IMR-90 (cell line): ENCODE results near the gene SLC4A7. TPM values are rescaled to one million over a fixed set of nuclear protein-coding genes. Genes with fewer than 3 reads are reported as not detected.

Experiments
- ATAC-seq: fragments of 200-7000 bp; cut with Tn5 transposase; 2 replicates; pipeline ENCODE4 v1.9.1; 2020; ENCODE audit warnings: low read depth, mild to moderate bottlenecking, moderate library complexity
- BruUV-seq: library from RNA; stranded (reverse); fragments of 400-500 nt; replicated peaks from 2 replicates; lab custom pipeline; 2021; lab: Mats Ljungman, UMichigan
- CTCF ChIA-PET: fragments of 300-600 bp; formaldehyde crosslinking; extraction: SDS; loops from one replicate; lab custom pipeline; 2021; ENCODE audit warnings: antibody characterized with exemption; lab: Yijun Ruan, JAX
- POLR2A ChIA-PET: fragments of 300-600 bp; sonication (Branson Sonifier 250); formaldehyde crosslinking; loops from one replicate; lab custom pipeline; 2022; ENCODE audit warnings: antibody characterized with exemption; ENCODE audit not compliant: unreplicated experiment; lab: Charles Lee
- DNase-seq: peaks from one replicate; pipeline ENCODE4 v3.0.0; 2013
- H2AFZ ChIP-seq: replicated peaks from 2 replicates; pipeline ENCODE3; 2013; ENCODE audit warnings: low read length, mild to moderate bottlenecking; ENCODE audit not compliant: poor library complexity
- H2AK5ac ChIP-seq: 2 replicates; pipeline ENCODE4 v1.6.1; 2013; ENCODE audit warnings: low read depth, low read length, inconsistent platforms
- H2AK9ac ChIP-seq: replicated peaks from 2 replicates; pipeline ENCODE3; 2013; ENCODE audit warnings: mild to moderate bottlenecking, low read depth, low read length, moderate library complexity; ENCODE audit not compliant: poor library complexity
- H2BK120ac ChIP-seq: 2 replicates; pipeline ENCODE4 v1.6.1; 2013; ENCODE audit warnings: low read depth, low read length, inconsistent platforms
- H2BK15ac ChIP-seq: 3 replicates; pipeline ENCODE4 v1.6.1; 2013; ENCODE audit warnings: low read depth, low read length, inconsistent platforms
- H2BK20ac ChIP-seq: 2 replicates; pipeline ENCODE4 v1.6.1; 2013; ENCODE audit warnings: low read depth, mild to moderate bottlenecking, inconsistent platforms, low read length, moderate library complexity
- H2BK5ac ChIP-seq: 2 replicates; pipeline ENCODE4 v1.6.1; 2013; ENCODE audit warnings: mild to moderate bottlenecking, low read depth, low read length, inconsistent platforms; ENCODE audit not compliant: poor library complexity, severe bottlenecking
- H3K14ac ChIP-seq: replicated peaks from 2 replicates; pipeline ENCODE4 v1.6.1; 2013; ENCODE audit warnings: low read depth, low read length, inconsistent platforms
- H3K18ac ChIP-seq: 2 replicates; pipeline ENCODE4 v1.6.1; 2013; ENCODE audit warnings: low read depth, low read length, control low read depth
- H3K23ac ChIP-seq: 2 replicates; pipeline ENCODE4 v1.6.1; 2013; ENCODE audit warnings: low read depth, low read length, inconsistent platforms
- H3K27ac ChIP-seq: 2 replicates; pipeline ENCODE4 v1.5.1; 2013; ENCODE audit warnings: mild to moderate bottlenecking, control low read depth, low read length; ENCODE audit not compliant: insufficient read depth
- H3K27me3 ChIP-seq: 2 replicates; pipeline ENCODE4 v1.6.1; 2013; ENCODE audit warnings: low read length; ENCODE audit not compliant: control insufficient read depth, insufficient read depth
- H3K36me3 ChIP-seq: 2 replicates; pipeline ENCODE4 v1.6.1; 2013; ENCODE audit warnings: low read length, mixed read lengths; ENCODE audit not compliant: control insufficient read depth, insufficient read depth
- H3K4ac ChIP-seq: 2 replicates; pipeline ENCODE4 v1.6.1; 2013; ENCODE audit warnings: low read depth, low read length, inconsistent platforms
- H3K4me1 ChIP-seq: 2 replicates; pipeline ENCODE4 v1.6.1; 2013; ENCODE audit warnings: low read length, mixed read lengths; ENCODE audit not compliant: control insufficient read depth, insufficient read depth
- H3K4me2 ChIP-seq: 2 replicates; pipeline ENCODE4 v1.6.1; 2013; ENCODE audit warnings: low read depth, mild to moderate bottlenecking, control low read depth, low read length, moderate library complexity
- H3K4me3 ChIP-seq: 2 replicates; pipeline ENCODE4 v1.5.1; 2013; ENCODE audit warnings: low read depth, mild to moderate bottlenecking, control low read depth, low read length, moderate library complexity; ENCODE audit not compliant: insufficient read depth
- H3K56ac ChIP-seq: 2 replicates; pipeline ENCODE4 v1.6.1; 2013; ENCODE audit warnings: low read length, inconsistent platforms; ENCODE audit not compliant: insufficient read depth; ENCODE audit errors: extremely low read depth
- H3K79me1 ChIP-seq, 2 experiments: 2 replicates each; pipeline ENCODE4 v1.6.1; 2013; ENCODE audit warnings: low read length in 2 of 2, inconsistent platforms in 1 of 2, low read depth in 1 of 2
- H3K9ac ChIP-seq: 2 replicates; pipeline ENCODE4 v1.6.1; 2013; ENCODE audit warnings: low read depth, low read length, control low read depth
- H3K9me1 ChIP-seq: 2 replicates; pipeline ENCODE4 v1.6.1; 2013; ENCODE audit warnings: low read length, inconsistent platforms; ENCODE audit not compliant: insufficient read depth
- H3K9me3 ChIP-seq: 2 replicates; pipeline ENCODE4 v1.6.1; 2013; ENCODE audit warnings: low read length; ENCODE audit not compliant: control insufficient read depth, insufficient read depth
- H4K20me1 ChIP-seq: 2 replicates; pipeline ENCODE4 v1.6.1; 2013; ENCODE audit warnings: low read length, inconsistent platforms; ENCODE audit not compliant: insufficient read depth
- H4K5ac ChIP-seq: 2 replicates; pipeline ENCODE4 v1.6.1; 2013; ENCODE audit warnings: mild to moderate bottlenecking, low read depth, low read length, control low read depth
- H4K8ac ChIP-seq, 2 experiments: 2 replicates each; pipeline ENCODE4 v1.6.1; 2013; ENCODE audit warnings: low read depth in 2 of 2, low read length in 2 of 2, control low read depth in 1 of 2, inconsistent platforms in 1 of 2
- H4K91ac ChIP-seq: 2 replicates; pipeline ENCODE4 v1.6.1; 2013; ENCODE audit warnings: low read depth, low read length, inconsistent platforms; ENCODE audit not compliant: insufficient read depth
- FOS ChIP-seq: fragments of 150-350 bp; IDR thresholded peaks from 2 replicates; pipeline ENCODE4 v1.6.1; 2016; ENCODE audit warnings: low read depth, low read length
- MXI1 ChIP-seq: IDR thresholded peaks from 2 replicates; pipeline ENCODE4 v1.6.1; 2012; ENCODE audit warnings: low read depth, mild to moderate bottlenecking, low read length, moderate library complexity, borderline replicate concordance
- RCOR1 ChIP-seq: IDR thresholded peaks from 2 replicates; pipeline ENCODE4 v1.6.1; 2012; ENCODE audit warnings: mild to moderate bottlenecking, low read length, improper control_type of control experiment; ENCODE audit not compliant: insufficient replicate concordance
- WGBS, 2 experiments: methylation state at CpG; one replicate each; pipeline versions ENCODE4 v1.1.5 to v1.1.7; 2013; ENCODE audit warnings: missing lambda C conversion rate in 2 of 2; ENCODE audit not compliant: insufficient read length in 1 of 2; ENCODE audit errors: extremely low coverage in 2 of 2; 5-methylcytosine and 5-hydroxymethylcytosine counted together
- dilution Hi-C: fragments of 300-500 bp; cut with HindIII; formaldehyde crosslinking; loops from one replicate; pipeline ENCODE4 v1.14.3; 2018; ENCODE audit warnings: low sequenced_read_pairs; ENCODE audit not compliant: unreplicated experiment
- in situ Hi-C: fragments of 300-500 bp; cut with MboI; formaldehyde crosslinking; loops from 3 replicates; pipeline ENCODE4 v1.14.3; 2019; ENCODE audit warnings: low sequenced_read_pairs, inconsistent platforms, mixed read lengths
- intact Hi-C: fragments of 100-400 bp; cut with micrococcal nuclease; formaldehyde crosslinking; loops from 2 replicates; pipeline ENCODE4 v1.10.0; 2022
- polyA plus RNA-seq, 3 experiments: library from polyadenylated mRNA; depleted of rRNA; stranded (reverse); fragments of >200 nt; gene quantifications; 2 replicates each; pipeline ENCODE4 v1.2.3, GENCODE V29; 2012; ENCODE audit warnings: low replicate concordance in 1 of 3
- total RNA-seq: library from RNA; depleted of rRNA; stranded (reverse); fragments of >200 nt; gene quantifications from 2 replicates; pipeline ENCODE4 v1.2.3, GENCODE V29; 2012

SLC4A7 gene
- total and polyA plus RNA-seq, 2 of the 4 experiments (the other 2 are of a cell fraction) = 17.7 to 50.4 TPM

DNA sequence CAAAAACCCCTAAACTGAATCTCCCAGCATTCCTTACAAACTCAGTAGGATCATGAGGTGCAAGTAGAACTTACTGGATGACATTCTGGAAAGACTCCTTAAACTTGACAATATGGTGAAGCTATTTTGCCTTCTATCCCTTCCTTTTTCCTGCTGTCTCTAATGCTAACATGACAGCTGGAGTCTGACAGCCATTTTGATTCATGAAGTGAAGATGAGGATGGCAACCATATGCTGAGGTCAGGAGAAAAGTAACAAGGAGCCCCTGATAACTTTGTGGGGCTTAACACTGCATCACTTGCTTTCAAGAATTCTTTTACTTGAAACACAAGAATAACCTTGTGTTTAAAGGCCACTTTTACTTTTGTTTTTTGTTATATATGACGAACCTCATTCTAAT lies 100.0 kb downstream of the SLC4A7 start:
- no TSS peak for BruUV-seq
- H2BK5ac ChIP-seq = no peak overlapping the region
- no peak for ATAC-seq
- TF ChIP-seq FOS (no peak), RCOR1 (no peak), MXI1 (no peak)
- ChIA-PET POLR2A (no interaction called here), CTCF (no interaction called here)
- no peak overlapping the region for H3K4ac ChIP-seq
- H3K27ac ChIP-seq = no peak overlapping the region
- H3K79me1 ChIP-seq = peaks cover 4 to 15% of the 10 kb centered on the region in 2 experiments; a peak in 1 of 4 replicates
- H4K91ac ChIP-seq = no peak overlapping the region
- H3K4me3 ChIP-seq = no peak overlapping the region
- no peaks in the 10 kb centered on the region for H3K4me1 ChIP-seq
- dilution Hi-C loops (no loop called here), in situ Hi-C loops (no loop called here), intact Hi-C loops (no loop called here)
- no peaks in the 10 kb centered on the region for H4K20me1 ChIP-seq
- H2AFZ ChIP-seq = no peak overlapping the region
- no peak overlapping the region for H3K14ac ChIP-seq
- H3K27me3 ChIP-seq = no peaks in the 10 kb centered on the region
- H3K18ac ChIP-seq = no peak overlapping the region
- no peak overlapping the region for H2BK20ac ChIP-seq
- H4K8ac ChIP-seq = no peak overlapping the region
- peaks cover 12% of the 10 kb centered on the region for H3K36me3 ChIP-seq
- no CpG with 5 or more reads among the region's 1 CpG for WGBS, 2 experiments
- H2AK9ac ChIP-seq = no peak overlapping the region
- no peak overlapping the region for H3K23ac ChIP-seq
- no peak overlapping the region for H3K56ac ChIP-seq
- no peaks in the 10 kb centered on the region for H3K9me1 ChIP-seq
- no peak overlapping the region for H3K9ac ChIP-seq
- H3K9me3 ChIP-seq = no peaks in the 10 kb centered on the region
- no peak overlapping the region for H2BK120ac ChIP-seq
- no peak for DNase-seq
- no peak overlapping the region for H2AK5ac ChIP-seq
- H2BK15ac ChIP-seq = no peak overlapping the region
- no peak overlapping the region for H4K5ac ChIP-seq
- no peak overlapping the region for H3K4me2 ChIP-seq
